NCI-H1105 treated with DMSO at 0.1 percent for 48 hours (cell line): ENCODE data around the gene GAPDHS.

ENCODE experiments used
- DNase-seq: peaks from one replicate; lab custom pipeline; 2025; lab: John Stamatoyannopoulos, UW

GAPDHS gene

GRCh38 chr19:35511337-35511736 lies 21.9 kb upstream of the GAPDHS start:
- no peak for DNase-seq

- DNase-seq = no peak
These were observed 20.2 kb upstream of the GAPDHS start for GRCh38 chr19:35512831-35513627.

- DNase-seq = no peak
These were observed 19.5 kb upstream of the GAPDHS start, which contains the start of gene DMKN for GRCh38 chr19:35513628-35514281. DMKN (minus strand) TSS chr19:35513649; CDS start chr19:35513475, 174 bp downstream.

GRCh38 chr19:35514282-35514809 lies 18.9 kb upstream of the GAPDHS start:
- no peak for DNase-seq

GRCh38 chr19:35516310-35516709 lies 16.9 kb upstream of the GAPDHS start:
- DNase-seq = no peak

GRCh38 chr19:35517342-35517741 lies 15.9 kb upstream of the GAPDHS start:
- DNase-seq = no peak

- DNase-seq = no peak
These were observed 14.9 kb upstream of the GAPDHS start for GRCh38 chr19:35518313-35518712.

- no peak for DNase-seq
These were observed 14.0 kb upstream of the GAPDHS start for GRCh38 chr19:35519291-35519690.

- DNase-seq = no peak
These were observed 12.0 kb upstream of the GAPDHS start for GRCh38 chr19:35521124-35521743.

- no peak for DNase-seq
These were observed 10.4 kb upstream of the GAPDHS start for GRCh38 chr19:35522745-35523327.

- no peak for DNase-seq
These were observed 8.9 kb upstream of the GAPDHS start for GRCh38 chr19:35524181-35524837.

- no peak for DNase-seq
These were observed 7.4 kb upstream of the GAPDHS start for GRCh38 chr19:35525873-35526272.

- DNase-seq = no peak
These were observed 4.8 kb upstream of the GAPDHS start, which contains the start of gene SBSN for GRCh38 chr19:35528218-35529038. SBSN (minus strand) TSS chr19:35528311; CDS start chr19:35528281, 30 bp downstream.

GRCh38 chr19:35529241-35530218 lies 3.7 kb upstream of the GAPDHS start:
- DNase-seq = no peak

GRCh38 chr19:35531291-35531690 lies 2.0 kb upstream of the GAPDHS start:
- DNase-seq = no peak

GRCh38 chr19:35533822-35534392 lies 651 bp downstream of the GAPDHS start:
- DNase-seq = no peak

- DNase-seq = no peak
These were observed 1.7 kb downstream of the GAPDHS start for GRCh38 chr19:35534803-35535480.

- DNase-seq = no peak
These were observed 6.1 kb downstream of the GAPDHS start for GRCh38 chr19:35539314-35539713.

- no peak for DNase-seq
These were observed 6.6 kb downstream of the GAPDHS start for GRCh38 chr19:35539850-35540249.
